Loucy (cell line): ENCODE data around the gene QRFP.

Source experiments
- EZH2phosphoT487 ChIP-seq: fragments of 200-600 bp; IDR thresholded peaks from 2 replicates; pipeline ENCODE4 v1.6.1; 2018; ENCODE audit warnings: antibody characterized with exemption, mild to moderate bottlenecking, moderate library complexity, borderline replicate concordance
- TF ChIP-seq, protein P1 (sequence below): fragments of 200-600 bp; sonication (generic); conservative IDR thresholded peaks from 2 replicates; pipeline ENCODE4 v1.5.1; 2014; ENCODE audit warnings: mild to moderate bottlenecking, antibody characterized with exemption, low read length

DNA sequence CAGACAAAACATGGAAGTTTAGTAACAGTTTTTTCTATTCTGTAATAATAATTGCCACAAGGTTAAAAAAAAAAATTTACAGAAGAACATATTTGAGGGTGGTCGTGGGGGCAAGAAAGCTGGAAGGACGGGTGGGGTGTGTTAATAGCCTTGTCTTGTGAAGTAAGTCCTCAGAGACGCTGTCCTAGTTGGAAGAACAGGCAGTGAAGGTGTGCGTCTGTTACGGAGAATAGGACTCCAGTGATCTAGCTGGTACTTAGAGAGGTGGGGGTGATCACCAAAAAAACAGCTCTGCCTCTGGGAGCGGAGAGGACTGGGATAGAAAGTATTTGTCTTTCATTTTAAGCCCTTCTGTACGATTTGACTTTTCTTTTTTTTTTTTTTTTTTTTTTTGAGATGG lies 43.8 kb downstream of the QRFP start:
- no peak for TF ChIP-seq EZH2phosphoT487
- TF ChIP-seq, protein P1, sequence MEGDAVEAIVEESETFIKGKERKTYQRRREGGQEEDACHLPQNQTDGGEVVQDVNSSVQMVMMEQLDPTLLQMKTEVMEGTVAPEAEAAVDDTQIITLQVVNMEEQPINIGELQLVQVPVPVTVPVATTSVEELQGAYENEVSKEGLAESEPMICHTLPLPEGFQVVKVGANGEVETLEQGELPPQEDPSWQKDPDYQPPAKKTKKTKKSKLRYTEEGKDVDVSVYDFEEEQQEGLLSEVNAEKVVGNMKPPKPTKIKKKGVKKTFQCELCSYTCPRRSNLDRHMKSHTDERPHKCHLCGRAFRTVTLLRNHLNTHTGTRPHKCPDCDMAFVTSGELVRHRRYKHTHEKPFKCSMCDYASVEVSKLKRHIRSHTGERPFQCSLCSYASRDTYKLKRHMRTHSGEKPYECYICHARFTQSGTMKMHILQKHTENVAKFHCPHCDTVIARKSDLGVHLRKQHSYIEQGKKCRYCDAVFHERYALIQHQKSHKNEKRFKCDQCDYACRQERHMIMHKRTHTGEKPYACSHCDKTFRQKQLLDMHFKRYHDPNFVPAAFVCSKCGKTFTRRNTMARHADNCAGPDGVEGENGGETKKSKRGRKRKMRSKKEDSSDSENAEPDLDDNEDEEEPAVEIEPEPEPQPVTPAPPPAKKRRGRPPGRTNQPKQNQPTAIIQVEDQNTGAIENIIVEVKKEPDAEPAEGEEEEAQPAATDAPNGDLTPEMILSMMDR = no peak
